Measurements from ENCODE around the gene KIF2C. TPM values are rescaled to one million over a fixed set of nuclear protein-coding genes. Genes with fewer than 3 reads are reported as not detected.
A peak's percentile ranks its signal among the peaks of the same experiment; 100 is the strongest.

Gene KIF2C
- total RNA-seq, 4 donors from 2014 or later: 0.38 to 2.0 (median 1.7) TPM; not detected in 1

- TF ChIP-seq, protein P1, sequence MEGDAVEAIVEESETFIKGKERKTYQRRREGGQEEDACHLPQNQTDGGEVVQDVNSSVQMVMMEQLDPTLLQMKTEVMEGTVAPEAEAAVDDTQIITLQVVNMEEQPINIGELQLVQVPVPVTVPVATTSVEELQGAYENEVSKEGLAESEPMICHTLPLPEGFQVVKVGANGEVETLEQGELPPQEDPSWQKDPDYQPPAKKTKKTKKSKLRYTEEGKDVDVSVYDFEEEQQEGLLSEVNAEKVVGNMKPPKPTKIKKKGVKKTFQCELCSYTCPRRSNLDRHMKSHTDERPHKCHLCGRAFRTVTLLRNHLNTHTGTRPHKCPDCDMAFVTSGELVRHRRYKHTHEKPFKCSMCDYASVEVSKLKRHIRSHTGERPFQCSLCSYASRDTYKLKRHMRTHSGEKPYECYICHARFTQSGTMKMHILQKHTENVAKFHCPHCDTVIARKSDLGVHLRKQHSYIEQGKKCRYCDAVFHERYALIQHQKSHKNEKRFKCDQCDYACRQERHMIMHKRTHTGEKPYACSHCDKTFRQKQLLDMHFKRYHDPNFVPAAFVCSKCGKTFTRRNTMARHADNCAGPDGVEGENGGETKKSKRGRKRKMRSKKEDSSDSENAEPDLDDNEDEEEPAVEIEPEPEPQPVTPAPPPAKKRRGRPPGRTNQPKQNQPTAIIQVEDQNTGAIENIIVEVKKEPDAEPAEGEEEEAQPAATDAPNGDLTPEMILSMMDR (IDR thresholded peaks at IDR 0.05; ENCODE audit: low read depth): no peak
Measured at GRCh38 chr1:44808938-44809917, 69.6 kb downstream of the KIF2C start.

- TF ChIP-seq, protein P1 (IDR thresholded peaks at IDR 0.05; ENCODE audit: low read depth): no peak
Measured at GRCh38 chr1:44810101-44810761, 70.6 kb downstream of the KIF2C start.

- TF ChIP-seq, protein P1 (IDR thresholded peaks at IDR 0.05; ENCODE audit: low read depth): no peak
Measured at GRCh38 chr1:44811234-44811633, 71.6 kb downstream of the KIF2C start.

DNA sequence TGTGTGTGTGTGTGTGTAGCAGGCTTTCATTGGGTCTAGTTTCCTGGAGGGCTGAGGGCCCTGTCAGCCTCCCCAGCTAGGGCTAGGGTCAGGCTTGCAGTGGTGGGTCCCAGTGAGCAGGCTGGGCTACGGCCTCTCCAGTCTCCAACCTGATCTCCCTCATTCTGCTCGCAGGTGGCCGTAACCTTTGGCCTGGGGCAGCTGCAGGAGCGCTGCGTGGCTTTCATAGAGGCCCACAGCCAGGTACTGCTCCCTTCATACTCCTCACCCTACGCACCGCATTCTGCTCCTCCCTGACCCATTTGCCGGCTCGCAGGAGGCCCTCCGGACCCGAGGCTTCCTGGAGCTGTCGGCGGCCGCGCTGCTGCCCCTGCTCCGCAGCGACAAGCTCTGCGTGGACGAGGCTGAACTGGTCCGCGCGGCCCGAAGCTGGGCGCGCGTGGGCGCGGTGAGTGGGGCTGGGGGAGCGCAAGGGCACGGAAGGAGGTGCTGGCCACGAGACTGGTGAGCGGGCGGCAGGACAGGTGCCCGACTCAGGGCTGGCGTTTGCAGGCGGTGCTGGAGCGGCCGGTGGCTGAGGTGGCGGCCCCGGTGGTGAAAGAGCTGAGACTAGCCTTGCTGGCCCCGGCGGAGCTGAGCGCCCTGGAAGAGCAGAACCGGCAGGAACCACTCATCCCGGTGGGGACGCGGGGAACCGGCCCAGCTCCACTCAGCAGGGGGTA is 73.3 kb downstream of the KIF2C start:
- TF ChIP-seq, protein P1 (IDR thresholded peaks at IDR 0.05; ENCODE audit: low read depth): no peak

DNA sequence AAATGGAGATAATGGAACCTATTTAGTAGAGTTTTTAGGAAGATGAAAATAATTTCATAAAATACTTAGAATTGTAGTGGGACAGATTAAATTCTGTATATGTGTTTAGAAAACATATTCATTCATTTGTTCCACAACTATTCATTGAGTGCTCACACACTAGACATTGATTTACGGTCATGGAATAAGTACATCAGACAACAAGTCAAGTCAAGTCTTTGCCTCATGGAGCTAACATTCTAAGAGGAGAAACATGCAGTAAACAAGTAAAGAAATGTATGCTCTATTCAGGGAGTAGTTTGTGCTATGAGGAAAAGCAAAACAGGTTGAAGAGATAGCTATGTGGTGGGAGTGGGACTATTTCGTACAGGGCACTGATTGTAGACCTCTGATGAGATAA is 77.7 kb downstream of the KIF2C start:
- TF ChIP-seq, protein P1 (IDR thresholded peaks at IDR 0.05; ENCODE audit: low read depth): no peak

Small RNA genes within 50 kb of the gene (small RNA-seq; reads per million reads assigned to genes)
- gene RNU5D-1 (3.4 reads per million, percentile 64 among the genes with 10 or more reads in this experiment), gene RNU5F-1 (0.85 reads per million), gene SNORD38A (797 reads per million, percentile 99 among the genes with 10 or more reads in this experiment), gene SNORD38B (not detected), gene SNORD46 (2,356 reads per million, percentile 99 among the genes with 10 or more reads in this experiment), gene SNORD55 (not detected)

Other genes with a start within 250 kb of the KIF2C start
- gene TMEM53, start 65.4 kb upstream of the KIF2C start, total RNA-seq: 1 to 10 TPM; 7.0 to 9.5 (median 7.5) TPM
- gene ARMH1, start 65.1 kb upstream of the KIF2C start, total RNA-seq: 10 to 100 TPM in 1 of 4 donors, 1 to 10 TPM in 1, not detected in 2; 2.4 to 18.9 TPM
- not detected for gene RNU5D-1, start 8.7 kb upstream of the KIF2C start, total RNA-seq
- 1,000 to 10,000 TPM; 1,837 to 2,469 (median 2,281) TPM for gene RPS8, start 35.7 kb downstream of the KIF2C start, total RNA-seq
- gene BEST4, start 48.3 kb downstream of the KIF2C start, total RNA-seq: under 1 TPM in 2 of 4 donors, not detected in 2; 0.34 to 0.75 TPM
- gene PLK3, start 60.5 kb downstream of the KIF2C start, total RNA-seq: 10 to 100 TPM in 2 of 4 donors, 1 to 10 TPM in 2; 7.0 to 15.0 (median 11.8) TPM
- gene DYNLT4, start 67.5 kb downstream of the KIF2C start, total RNA-seq: 1 to 10 TPM in 1 of 4 donors, not detected in 3; 1.1 TPM
- gene BTBD19, start 68.7 kb downstream of the KIF2C start, total RNA-seq: 1 to 10 TPM; 1.8 to 5.1 (median 4.2) TPM
- 1 to 10 TPM in 1 of 4 donors, under 1 TPM in 2, not detected in 1; 0.66 to 1.1 (median 0.68) TPM for gene PTCH2, start 103.4 kb downstream of the KIF2C start, total RNA-seq
- gene EIF2B3, start 246.8 kb downstream of the KIF2C start, total RNA-seq: 10 to 100 TPM; 22.9 to 35.9 (median 32.6) TPM